Central memory CD8-positive, alpha-beta T cell (primary cell): ENCODE measurements around the gene TOX2.

Experiments used
- ATAC-seq: fragments of 150-1000 bp; cut with Tn5 transposase; replicated peaks from 2 replicates; pipeline ENCODE4 v1.10.0; 2022; ENCODE audit warnings: mild to moderate bottlenecking, moderate FRiP score, moderate number of reproducible peaks; ENCODE audit not compliant: poor library complexity, severe bottlenecking; ENCODE audit errors: extremely low read depth
- DNase-seq, 2 donors: peaks; one replicate each; pipeline ENCODE4 v3.0.0; 2021; ENCODE audit warnings: low spot score in 2 of 2
- H3K27ac Mint-ChIP-seq: one replicate; pipeline ENCODE4 v1.8.0; 2022; ENCODE audit warnings: low read depth, mild to moderate bottlenecking, moderate library complexity, mixed read lengths
- H3K27me3 Mint-ChIP-seq: one replicate; pipeline ENCODE4 v1.8.0; 2022; ENCODE audit warnings: mixed read lengths
- H3K36me3 Mint-ChIP-seq: one replicate; pipeline ENCODE4 v1.8.0; 2022; ENCODE audit warnings: mild to moderate bottlenecking, moderate library complexity, mixed read lengths; ENCODE audit not compliant: insufficient read depth
- H3K4me1 Mint-ChIP-seq: one replicate; pipeline ENCODE4 v1.8.0; 2022; ENCODE audit warnings: mixed read lengths
- H3K4me3 Mint-ChIP-seq: one replicate; pipeline ENCODE4 v1.8.0; 2022; ENCODE audit warnings: mild to moderate bottlenecking, moderate library complexity, mixed read lengths
- H3K9me3 Mint-ChIP-seq: one replicate; pipeline ENCODE4 v1.8.0; 2022; ENCODE audit warnings: mixed read lengths

TOX2 gene

DNA sequence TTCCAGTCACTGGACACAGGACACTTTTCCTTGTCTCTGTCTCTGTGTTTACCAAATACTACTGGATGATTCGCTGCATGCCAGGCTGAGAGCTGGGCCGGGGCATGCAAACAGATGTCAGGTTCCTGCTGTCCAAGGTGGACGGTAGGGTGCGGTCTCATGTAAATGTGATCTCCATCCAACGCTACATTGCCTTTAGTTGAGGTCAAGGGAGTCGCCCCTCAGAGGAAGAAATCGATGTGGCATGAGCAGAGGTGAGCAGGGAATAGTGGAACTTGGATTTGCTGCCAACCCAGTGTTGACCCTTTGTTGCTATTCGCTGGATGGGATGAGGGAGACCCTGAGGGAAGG, 9.8 kb upstream of the TOX2 start:
- Mint-ChIP-seq H3K27me3 (no peaks in the 10 kb centered on the region), H3K36me3 (no peaks in the 10 kb centered on the region), H3K4me1 (no peaks in the 10 kb centered on the region), H3K4me3 (no peak overlapping the region), H3K9me3 (peaks cover 4% of the 10 kb centered on the region), H3K27ac (no peak overlapping the region)
- ATAC-seq, result no peak
- DNase-seq, result no peak

DNA sequence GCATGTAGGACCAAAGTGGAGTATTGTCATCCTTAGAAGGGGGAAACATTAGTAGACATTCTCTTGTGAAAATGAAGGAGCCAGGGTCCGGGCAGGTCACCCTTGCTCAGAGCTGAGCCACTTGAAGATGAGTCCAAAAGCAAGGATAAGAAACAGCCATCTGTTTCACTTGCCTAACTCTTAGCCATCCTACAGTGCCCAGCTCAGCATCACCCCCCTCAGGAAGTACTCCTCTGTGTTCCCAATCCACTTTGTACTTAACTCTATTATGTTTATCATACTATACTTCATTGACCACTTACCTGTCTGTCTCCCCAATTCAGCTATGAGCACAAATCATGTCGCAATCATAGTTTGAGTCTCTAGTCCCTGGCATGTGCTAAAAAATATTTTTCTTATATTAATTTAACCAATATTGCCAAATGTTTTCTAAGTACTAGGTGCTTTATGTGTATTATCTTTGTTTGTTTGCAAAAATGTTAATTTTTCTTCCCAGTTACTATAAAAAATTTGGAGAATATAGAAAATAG, 8.1 kb upstream of the TOX2 start:
- DNase-seq, result no peak
- Mint-ChIP-seq H3K4me3 (no peak overlapping the region), H3K27me3 (no peaks in the 10 kb centered on the region), H3K9me3 (peaks cover 4% of the 10 kb centered on the region), H3K4me1 (no peaks in the 10 kb centered on the region), H3K36me3 (no peaks in the 10 kb centered on the region), H3K27ac (no peak overlapping the region)
- no peak for ATAC-seq

DNA sequence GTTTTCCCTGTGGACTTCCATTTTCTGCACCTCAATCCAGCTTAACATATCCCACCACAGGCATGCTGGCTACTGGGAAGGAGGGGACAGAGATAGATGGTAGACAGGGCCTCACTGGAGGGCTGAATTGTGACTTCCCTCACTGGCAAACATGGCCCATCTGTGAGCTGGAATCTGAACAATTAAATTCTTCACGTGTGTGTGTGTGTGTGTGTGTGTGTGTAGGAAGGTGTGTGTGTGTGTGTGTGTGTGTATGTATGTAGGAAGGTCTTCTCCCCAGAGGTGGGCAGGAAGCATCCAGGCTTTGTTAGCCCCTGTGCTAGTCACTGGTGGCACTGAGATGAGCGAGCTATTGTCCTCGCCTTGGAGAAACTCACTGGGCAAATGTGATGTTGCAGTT, 5.4 kb upstream of the TOX2 start:
- H3K36me3 Mint-ChIP-seq, result peaks cover 1% of the 10 kb centered on the region
- ATAC-seq (no peak), DNase-seq (no peak)
- peaks cover 24% of the 10 kb centered on the region for H3K27me3 Mint-ChIP-seq
- peaks cover 4% of the 10 kb centered on the region for H3K9me3 Mint-ChIP-seq
- H3K4me1 Mint-ChIP-seq, result peaks cover 8% of the 10 kb centered on the region
- no peak overlapping the region for H3K27ac Mint-ChIP-seq
- no peak overlapping the region for H3K4me3 Mint-ChIP-seq

DNA sequence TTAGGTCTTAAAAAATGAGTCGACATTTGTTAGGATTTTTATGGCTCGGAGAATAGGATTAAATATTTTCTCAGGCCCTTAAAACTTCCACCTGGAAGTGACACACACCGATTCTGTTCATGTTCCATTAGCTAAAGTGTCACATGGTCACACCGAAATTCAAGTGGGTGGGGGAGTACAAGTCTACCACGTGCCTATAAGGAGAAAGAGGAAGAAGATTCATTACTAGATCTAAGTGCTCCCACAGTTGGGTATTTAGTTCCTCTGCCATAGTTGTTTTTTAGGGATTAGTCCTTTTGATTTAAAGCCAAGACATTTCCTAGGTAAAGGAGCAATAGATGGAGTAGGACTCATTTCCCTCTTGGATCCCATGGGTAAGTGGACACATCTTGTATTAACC, 4.9 kb upstream of the TOX2 start:
- Mint-ChIP-seq H3K4me3 (no peak overlapping the region), H3K36me3 (peaks cover 1% of the 10 kb centered on the region), H3K4me1 (peaks cover 8% of the 10 kb centered on the region), H3K9me3 (peaks cover 4% of the 10 kb centered on the region), H3K27me3 (peaks cover 25% of the 10 kb centered on the region), H3K27ac (no peak overlapping the region)
- DNase-seq, result no peak
- no peak for ATAC-seq

DNA sequence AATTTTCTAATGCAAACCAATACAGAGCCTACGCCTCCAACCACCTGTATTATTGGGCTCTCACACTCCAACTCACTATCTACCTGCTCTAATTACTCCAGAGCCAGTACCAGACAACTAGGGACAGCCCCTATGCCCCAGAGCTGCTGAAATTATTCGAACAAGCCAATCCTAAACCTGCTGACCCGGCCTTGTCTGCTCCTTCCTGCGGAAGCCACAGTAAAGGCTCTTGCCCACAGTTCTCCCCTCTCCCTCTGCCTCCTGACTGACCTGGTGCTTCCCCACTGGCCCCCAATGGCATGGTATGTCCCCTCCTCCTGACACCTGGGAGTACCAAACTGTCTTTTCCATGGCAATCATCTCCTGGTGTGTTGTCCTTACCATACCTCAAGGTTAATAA, 4.1 kb upstream of the TOX2 start:
- Mint-ChIP-seq H3K4me1 (peaks cover 14% of the 10 kb centered on the region), H3K27ac (no peak overlapping the region), H3K27me3 (peaks cover 34% of the 10 kb centered on the region), H3K36me3 (peaks cover 6% of the 10 kb centered on the region), H3K4me3 (no peak overlapping the region), H3K9me3 (peaks cover 4% of the 10 kb centered on the region)
- DNase-seq (no peak), ATAC-seq (no peak)

DNA sequence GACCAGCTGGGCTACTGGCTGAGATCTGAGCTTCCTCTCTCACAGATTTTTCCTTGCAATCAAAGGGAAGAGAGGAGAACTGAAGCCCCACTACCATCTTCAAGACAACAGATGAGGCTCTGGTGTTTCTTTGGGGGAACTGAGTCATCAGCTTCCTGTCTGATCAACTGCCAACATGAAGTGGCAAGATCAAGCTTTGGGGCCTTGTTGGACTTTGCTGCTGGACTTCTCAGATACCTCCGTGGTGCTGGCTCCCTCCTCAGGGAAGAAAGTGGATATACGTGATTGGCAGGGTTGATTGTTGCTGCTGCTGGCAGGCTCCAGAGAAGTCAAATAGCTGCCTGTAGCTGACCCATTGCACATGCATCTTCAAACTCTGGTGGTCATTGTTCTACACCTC, 3.6 kb upstream of the TOX2 start:
- Mint-ChIP-seq H3K27me3 (peaks cover 39% of the 10 kb centered on the region), H3K9me3 (peaks cover 4% of the 10 kb centered on the region)

DNA sequence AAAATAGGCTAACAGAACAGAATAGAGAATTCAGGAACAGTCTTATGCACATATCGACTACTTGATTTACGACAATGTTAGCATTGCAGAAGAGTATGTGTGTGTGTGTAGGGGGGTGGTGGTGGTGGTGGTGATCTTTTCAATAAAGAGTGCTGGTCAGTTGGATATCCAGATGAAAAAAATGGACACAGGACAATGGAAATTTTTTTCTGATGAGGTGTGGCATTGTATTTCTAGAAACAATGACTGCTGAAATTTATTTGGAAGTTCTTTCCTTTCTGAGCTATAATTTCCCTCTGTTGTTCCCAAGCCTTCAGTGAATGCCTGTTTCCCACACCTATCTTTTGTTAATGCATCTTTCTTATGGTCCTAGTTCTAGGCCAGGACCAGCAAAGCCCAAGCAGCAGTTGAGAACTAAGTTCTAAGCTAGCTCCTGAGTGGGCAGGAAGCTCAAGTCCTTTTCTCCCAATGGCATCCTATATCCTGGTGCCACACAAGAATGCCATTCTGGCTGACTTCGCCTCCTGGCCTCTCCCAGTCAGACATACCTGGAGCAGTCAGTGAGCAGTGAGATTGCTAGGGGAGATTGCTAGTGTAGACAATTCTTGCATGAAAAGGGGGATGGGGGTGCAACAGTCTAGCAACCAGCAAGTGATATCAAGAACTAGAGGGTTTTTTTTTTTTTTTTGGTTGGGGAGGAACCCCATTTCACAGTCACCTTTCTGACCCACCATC, 1.2 kb upstream of the TOX2 start:
- H3K27ac Mint-ChIP-seq, result no peak overlapping the region
- H3K9me3 Mint-ChIP-seq, result peaks cover 4% of the 10 kb centered on the region
- H3K27me3 Mint-ChIP-seq, result peaks cover 51% of the 10 kb centered on the region

More for the DNA sequence above, 3.6 kb upstream of the TOX2 start:
- peaks cover 15% of the 10 kb centered on the region for H3K4me1 Mint-ChIP-seq
- no peak overlapping the region for H3K27ac Mint-ChIP-seq
- ATAC-seq (no peak), DNase-seq (no peak)
- no peak overlapping the region for H3K4me3 Mint-ChIP-seq
- peaks cover 6% of the 10 kb centered on the region for H3K36me3 Mint-ChIP-seq

DNA sequence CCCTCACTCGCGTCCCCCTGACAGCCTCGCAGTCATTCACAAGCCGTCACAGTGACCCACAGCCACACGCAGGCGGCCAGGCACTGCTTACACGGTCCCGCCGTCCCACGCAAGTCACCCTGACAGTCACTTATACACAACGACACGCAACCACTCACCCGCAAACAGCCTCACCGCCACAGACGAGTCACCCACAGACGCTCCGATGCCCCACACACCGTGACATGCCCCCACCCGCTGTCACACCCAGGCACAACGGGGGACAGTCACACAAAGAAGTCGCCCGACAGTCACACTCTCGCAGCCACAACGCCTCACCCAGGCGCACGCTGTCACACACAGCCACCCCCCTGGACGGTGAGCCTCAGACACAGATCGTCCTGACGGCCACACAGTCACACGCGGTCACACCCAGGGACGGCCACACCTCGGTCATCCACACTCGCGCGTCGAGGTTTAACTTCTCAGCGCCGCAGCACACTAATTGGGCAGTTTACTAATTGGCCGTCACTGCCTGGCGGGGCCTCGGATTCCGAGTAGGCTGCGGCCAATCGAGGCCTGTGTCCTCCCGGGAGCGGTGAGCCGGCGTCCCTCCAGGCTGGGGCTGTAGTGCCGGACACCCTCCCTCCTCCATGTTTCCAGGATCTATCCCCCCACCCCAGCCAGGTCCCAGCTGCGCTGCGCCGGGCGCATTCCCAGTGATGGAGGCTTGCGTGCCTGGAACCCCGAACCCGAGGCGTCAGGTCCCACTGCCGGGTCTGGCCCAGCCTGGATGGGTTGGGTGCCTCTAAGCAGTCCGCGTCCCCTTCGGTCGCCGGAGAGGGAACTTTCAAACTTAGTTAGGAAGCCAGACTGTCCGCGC, 790 bp downstream of the TOX2 start:
- Mint-ChIP-seq H3K4me3 (peak overlapping the region; percentile 85), H3K9me3 (no peaks in the 10 kb centered on the region), H3K27me3 (peaks cover 60% of the 10 kb centered on the region), H3K27ac (peak overlapping the region; percentile 85), H3K36me3 (peaks cover 6% of the 10 kb centered on the region), H3K4me1 (peaks cover 23% of the 10 kb centered on the region)
- DNase-seq (peak; percentile 31 to 32), ATAC-seq (peak; percentile 64)

More for the DNA sequence above, 1.2 kb upstream of the TOX2 start:
- peaks cover 6% of the 10 kb centered on the region for H3K36me3 Mint-ChIP-seq
- peak overlapping the region; percentile 70 for H3K4me3 Mint-ChIP-seq
- ATAC-seq (no peak), DNase-seq (no peak)
- H3K4me1 Mint-ChIP-seq, result peaks cover 23% of the 10 kb centered on the region

DNA sequence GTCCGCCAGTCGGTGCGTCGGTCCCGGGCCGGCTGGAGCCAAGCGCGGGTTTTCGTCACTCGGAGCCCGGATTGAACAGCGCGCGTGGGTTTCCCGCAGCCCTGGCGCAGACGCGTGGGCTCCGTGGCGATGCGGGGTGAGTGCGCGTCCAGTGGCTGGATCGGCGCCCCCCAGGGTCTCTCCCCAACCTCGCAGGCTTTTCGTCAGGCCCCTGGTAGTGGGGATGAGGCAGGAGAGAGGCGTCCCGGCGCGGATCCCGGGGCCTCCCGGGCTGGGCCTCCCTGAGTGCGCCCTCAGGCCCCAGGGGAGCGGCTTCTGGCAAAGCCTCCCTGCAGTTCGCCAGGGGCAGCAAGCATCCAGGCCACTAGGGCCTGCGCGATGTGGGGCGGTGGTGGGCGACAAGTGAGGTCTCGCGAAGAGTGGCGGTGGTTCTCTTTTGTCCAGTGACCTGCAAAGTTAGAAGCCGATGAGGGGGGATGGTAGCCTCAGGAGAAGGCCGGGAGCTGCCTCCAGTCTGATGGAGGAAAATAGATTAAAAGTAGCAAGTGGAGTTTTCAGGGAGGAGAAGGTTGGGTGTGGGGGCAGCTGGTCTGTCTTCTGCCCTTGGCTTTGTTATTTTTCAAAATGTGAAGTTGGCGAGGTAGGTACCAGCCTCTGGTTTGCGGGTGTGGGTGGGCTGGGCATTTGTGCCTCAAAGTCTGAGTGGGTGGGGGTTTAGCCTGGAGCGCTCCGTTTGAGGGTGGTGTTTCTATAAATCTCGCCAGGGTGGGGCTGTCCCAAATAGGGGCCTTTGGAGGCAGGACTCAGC, 1.6 kb downstream of the TOX2 start:
- H3K36me3 Mint-ChIP-seq, result peaks cover 6% of the 10 kb centered on the region
- no peak overlapping the region for H3K27ac Mint-ChIP-seq
- peaks cover 63% of the 10 kb centered on the region for H3K27me3 Mint-ChIP-seq
- no peaks in the 10 kb centered on the region for H3K9me3 Mint-ChIP-seq
- ATAC-seq (no peak), DNase-seq (no peak)
- H3K4me1 Mint-ChIP-seq, result peaks cover 25% of the 10 kb centered on the region
- H3K4me3 Mint-ChIP-seq, result peak overlapping the region; percentile 85

DNA sequence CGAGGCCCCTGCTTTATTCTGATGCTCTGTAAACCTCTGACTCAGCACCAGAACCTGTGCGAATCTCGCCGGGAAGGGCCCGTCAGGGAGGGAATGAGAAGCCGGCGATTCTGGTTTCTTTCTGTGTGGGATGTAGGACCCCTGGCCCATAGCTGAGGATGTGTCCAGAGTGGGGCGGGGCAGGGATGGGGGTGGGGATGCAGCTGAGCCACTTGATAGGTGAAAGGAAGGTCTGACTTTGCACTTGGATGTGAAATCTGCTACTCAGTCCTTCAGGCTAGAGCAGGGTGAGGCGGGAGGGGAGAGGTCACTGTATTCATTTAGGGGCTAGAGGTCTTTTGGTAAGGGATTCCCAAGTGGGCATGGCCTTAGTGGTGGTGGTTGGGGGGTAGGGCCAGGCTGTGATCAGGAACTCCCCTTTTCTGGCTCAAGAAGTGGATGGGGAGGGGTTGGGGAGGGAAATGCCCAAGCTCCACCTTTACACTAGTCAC, 2.3 kb downstream of the TOX2 start:
- DNase-seq (no peak), ATAC-seq (no peak)
- H3K27me3 Mint-ChIP-seq, result peaks cover 68% of the 10 kb centered on the region
- H3K27ac Mint-ChIP-seq, result no peak overlapping the region
- no peaks in the 10 kb centered on the region for H3K9me3 Mint-ChIP-seq
- peaks cover 6% of the 10 kb centered on the region for H3K36me3 Mint-ChIP-seq
- peak overlapping the region; percentile 85 for H3K4me3 Mint-ChIP-seq
- H3K4me1 Mint-ChIP-seq, result peaks cover 31% of the 10 kb centered on the region

DNA sequence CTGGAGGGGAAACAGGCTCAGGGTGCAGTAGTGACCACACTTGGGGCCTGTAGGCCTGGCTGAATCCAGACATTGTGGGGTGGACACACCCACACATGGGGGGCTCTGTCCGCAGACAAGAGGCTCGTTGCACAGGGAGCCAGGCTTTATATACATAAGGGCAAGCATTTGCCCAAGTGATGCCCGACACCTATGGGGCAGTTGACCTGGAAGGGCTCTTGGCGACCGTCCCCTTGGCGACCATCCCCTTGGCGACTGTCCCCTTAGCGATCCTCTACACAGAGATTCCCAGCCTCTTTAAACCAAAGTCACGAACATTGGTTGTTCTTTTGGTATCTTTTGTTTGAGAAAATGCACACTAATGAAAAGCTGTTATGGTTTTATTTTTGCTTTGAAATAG, 2.7 kb downstream of the TOX2 start:
- no peak for ATAC-seq
- Mint-ChIP-seq H3K4me1 (peaks cover 31% of the 10 kb centered on the region), H3K4me3 (peak overlapping the region; percentile 85), H3K36me3 (peaks cover 6% of the 10 kb centered on the region), H3K27ac (no peak overlapping the region), H3K27me3 (peaks cover 68% of the 10 kb centered on the region), H3K9me3 (no peaks in the 10 kb centered on the region)
- no peak for DNase-seq

DNA sequence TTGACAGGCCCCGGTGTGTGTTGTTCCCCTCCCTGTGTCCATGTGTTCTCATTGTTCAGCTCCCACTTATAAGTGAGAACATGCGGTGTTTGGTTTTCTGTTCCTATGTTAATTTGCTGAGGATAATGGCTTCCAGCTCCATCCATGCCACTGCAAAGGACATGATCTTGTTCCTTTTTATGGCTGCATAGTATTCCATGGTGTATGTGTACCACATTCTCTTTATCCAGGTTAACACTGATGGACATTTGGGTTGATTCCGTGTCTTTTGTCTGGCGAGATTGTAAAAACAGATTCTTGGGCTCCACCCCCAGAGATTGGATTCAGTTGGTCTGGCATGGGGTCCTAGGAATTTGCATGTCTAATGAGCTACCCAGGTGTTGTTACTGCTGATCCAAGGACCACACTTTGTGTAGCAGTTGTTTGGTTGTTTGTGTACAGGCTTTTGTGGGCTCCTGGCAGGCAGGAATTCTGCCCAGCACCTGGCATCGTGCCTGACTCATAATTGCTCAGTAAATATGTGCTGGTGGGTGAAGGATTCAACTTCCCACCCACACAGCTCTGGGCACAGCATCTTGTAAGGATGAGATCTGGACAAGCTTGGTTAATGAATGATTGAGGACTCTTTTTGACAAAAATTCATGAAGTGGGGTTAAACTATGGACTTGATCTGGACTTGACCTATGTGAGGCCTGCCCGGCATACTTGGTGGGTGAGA, 5.2 kb downstream of the TOX2 start:
- Mint-ChIP-seq H3K4me3 (no peak overlapping the region), H3K9me3 (no peaks in the 10 kb centered on the region), H3K27ac (no peak overlapping the region), H3K27me3 (peaks cover 70% of the 10 kb centered on the region), H3K4me1 (peaks cover 34% of the 10 kb centered on the region), H3K36me3 (peaks cover 5% of the 10 kb centered on the region)
- DNase-seq (no peak), ATAC-seq (no peak)
